ENCODE measurements around the gene CEP70. TPM values are rescaled to one million over a fixed set of nuclear protein-coding genes. Genes with fewer than 3 reads are reported as not detected.
"Not testable (repeated sequence)": the region's sequence is repeated elsewhere in the genome, so short reads cannot be mapped to it uniquely, and the experiment has no call there.

The CEP70 gene
- polyA plus RNA-seq, 3 donors, result 36.4 to 43.6 (median 39.4) TPM

DNA sequence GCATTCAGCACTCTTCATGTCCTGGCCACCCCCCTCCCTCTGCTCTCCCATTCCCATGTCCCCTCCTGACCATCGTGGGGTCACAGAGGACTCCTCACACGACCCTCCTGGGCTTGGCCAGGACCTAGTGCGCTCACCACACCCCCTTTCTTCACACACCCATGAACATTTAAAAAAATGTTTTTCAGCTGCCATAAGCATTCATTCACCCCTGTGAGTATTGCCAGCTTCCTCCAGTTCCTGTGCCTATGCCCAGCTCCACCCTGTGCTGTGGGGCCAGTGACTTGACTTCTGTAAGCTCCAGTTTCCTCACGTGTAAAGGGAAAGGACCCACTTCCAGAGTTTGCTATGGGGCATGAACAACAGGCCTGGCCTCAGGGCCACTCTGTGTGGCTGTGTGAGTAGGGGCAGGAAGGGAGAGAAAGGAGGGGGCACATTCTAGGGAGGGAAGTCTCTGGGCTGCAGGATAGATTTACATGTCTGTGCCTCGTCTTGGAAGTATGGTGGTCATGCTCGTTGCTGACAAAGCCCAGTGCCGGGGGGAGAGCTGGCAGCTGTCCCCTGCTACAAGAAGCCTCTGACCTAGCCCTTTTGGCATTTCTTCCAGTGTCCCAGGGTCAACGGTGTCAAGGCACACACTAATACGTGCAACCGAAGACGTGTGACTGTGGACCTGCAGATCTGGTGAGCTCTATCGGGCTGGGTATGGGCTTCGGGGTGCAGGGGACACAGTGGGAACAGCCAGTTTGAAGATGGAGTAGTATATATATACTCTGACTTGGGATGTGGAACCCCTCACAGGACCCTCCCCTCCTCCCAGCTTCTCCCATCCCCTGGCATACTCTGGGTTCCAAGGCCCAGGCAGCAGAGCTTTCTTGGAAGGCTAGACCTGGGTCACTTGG is 136.8 kb downstream of the CEP70 start:
- DNase-seq (ENCODE audit: low read depth in 3 of 3, low spot score in 2 of 3), result no peak

DNA sequence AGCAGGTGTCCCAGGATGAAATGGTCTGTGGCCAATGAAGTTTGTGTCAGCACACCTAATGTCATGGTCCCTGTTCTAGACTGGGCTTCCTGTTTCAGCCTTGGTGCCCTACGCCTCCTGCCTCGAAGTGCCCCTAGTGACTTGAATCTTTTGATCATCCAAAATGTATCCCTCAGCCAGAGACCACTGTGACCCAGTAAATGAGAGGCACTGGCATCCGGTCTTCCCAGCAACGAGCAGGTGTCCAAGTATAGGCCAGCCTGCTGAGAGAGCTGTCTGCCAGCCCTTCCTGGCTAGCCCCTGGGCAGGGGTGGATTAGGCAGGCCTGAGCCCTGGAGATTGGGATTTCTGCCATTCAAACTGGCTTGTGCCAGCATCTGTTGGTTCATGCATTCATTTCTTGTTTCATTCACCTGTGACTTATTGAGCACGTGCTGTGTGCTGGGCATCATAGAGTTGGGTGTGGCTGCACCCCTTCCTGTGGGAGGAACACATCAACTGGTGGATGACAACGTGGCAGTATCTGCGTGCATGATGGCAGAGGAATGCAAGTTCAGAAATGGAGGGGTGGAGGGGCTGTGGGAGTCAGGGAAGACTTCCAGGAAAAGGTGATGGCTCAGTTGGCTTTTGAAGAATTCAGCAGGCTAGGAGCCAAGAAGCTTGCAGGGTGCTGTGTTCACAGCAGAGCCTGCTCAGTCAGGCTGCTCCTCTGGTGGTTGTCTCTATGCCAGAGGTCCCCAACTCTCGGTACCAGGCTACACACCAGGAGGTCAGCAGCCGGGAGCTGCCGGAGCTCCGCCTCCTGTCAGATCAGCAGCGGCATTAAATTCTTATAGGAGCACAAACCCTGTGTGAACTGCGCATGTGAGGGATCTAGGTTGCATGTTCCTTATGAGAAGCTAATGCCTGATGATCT is 138.0 kb downstream of the CEP70 start:
- no peak for DNase-seq (ENCODE audit: low read depth in 3 of 3, low spot score in 2 of 3)

DNA sequence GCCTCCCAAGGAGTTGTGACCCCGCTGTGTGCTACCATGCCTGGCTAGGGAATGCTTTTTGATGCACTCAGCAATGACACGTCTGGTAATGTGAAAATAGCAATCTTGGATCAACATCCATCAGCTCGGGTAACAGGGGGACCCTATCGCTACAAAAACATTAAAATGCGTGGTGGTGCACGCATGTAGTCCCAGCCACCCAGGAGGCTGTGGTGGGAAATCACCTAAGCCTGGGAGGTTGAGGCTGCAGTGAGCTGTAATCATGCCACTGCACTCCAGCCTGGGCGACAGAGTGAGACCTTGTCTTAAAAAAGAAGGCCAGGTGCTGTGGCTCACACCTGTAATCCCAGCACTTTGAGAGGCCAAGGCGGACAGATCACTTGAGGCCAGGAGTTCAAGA is 140.1 kb downstream of the CEP70 start:
- not testable (repeated sequence) for DNase-seq (ENCODE audit: low read depth in 3 of 3, low spot score in 2 of 3)

DNA sequence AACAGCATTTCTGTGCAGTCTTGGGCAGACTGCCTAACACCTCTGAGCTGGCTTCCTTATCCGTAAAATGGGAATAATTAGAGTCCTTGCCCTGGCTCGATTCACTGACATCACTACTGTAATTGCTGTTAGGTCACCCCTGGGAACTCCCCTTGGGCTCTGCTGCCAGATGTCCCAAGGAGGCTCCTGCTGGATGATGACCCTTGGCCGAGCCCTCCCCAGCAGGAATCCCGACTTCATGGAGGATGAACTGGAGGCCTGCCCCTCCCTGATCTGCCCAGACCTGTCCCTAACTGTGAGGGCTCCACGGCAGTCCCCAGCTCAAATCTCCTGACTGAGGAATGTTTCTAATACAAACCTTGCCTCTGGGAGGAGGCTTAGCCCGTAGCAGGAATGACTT is 141.6 kb downstream of the CEP70 start:
- DNase-seq (ENCODE audit: low read depth in 3 of 3, low spot score in 2 of 3), result no peak

DNA sequence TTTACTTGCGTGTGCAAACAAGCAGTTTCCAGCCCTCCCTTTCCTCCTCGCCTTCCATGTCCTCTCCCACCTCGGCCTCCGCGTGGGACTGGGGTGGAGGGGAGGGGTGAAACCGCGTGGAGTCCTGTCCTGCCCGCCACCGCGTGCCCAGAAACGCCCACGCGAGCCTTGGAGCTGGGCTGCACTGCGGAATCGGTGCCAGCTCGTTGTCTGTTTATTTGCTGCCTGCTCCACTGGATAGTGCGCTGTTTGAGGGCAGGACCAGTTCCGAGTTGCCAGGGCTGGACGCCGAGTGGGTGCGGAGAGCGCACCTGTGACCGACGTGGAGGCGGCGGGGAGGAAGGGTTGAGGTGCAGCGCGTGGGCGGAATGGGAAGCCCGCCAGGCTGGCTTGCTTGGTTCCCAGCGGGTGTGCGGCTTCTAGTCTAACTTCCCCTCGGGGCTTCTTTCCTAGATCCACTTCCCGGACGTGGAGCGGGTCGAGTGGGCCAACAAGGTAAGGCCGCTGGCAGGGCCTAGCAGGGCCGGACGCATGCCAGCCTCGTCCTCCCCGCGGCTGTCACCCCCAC is 142.4 kb downstream of the CEP70 start:
- no peak for DNase-seq (ENCODE audit: low read depth in 3 of 3, low spot score in 2 of 3)

DNA sequence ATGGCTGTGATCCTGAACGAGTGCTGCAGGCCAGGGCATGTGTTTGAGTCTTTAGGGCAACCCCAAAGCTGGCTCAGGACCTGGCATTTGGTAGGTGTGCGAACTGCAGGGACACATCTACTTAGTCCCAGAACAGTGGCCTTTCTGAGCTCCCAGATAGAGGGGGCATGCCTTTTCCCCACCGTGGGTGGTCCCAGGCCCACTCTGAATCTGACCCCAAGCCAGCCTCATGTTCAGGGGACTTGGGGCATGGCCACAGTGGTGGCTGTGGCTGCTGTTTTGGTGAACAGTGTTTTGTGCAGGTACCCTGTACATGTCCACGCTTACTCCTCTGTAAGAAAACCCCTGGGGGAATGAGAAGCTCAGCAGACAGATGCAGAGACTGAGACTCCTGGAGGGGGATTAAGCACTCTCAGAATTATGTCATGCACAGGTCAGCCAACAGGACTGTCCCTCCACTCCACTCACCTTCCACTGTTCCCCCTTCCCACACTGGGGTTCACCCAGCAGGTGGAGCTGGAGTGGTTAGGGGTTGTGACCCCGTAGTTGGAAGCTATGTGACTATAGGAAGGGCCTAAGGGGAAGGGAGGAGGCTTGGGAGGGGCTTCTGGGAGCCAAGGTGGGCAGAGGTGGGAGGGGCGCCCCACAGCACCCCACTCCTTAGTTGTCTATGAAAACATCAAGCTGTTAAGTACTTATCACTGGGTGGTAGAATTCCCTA is 143.2 kb downstream of the CEP70 start:
- DNase-seq (ENCODE audit: low read depth in 3 of 3, low spot score in 2 of 3), result no peak

DNA sequence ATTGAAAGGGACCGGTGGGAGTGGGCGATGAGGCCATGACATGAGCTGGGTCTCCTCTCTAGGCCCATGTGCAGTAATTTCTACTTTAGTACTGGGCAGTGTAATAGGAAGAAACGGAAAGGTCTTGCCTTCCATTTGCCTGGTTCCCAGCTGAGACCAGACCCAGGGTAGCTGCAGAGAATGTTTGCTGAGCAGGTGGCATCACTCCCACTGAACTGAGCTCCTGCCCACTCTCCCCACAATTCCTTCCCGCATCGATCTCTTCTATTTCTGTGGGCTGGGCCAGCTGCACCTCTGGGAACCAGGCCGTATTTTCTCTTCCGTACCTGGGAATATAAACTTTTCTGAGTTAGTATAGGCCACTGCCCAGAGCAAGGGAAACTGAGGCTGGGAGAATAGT is 143.9 kb downstream of the CEP70 start:
- no peak for DNase-seq (ENCODE audit: low read depth in 3 of 3, low spot score in 2 of 3)

DNA sequence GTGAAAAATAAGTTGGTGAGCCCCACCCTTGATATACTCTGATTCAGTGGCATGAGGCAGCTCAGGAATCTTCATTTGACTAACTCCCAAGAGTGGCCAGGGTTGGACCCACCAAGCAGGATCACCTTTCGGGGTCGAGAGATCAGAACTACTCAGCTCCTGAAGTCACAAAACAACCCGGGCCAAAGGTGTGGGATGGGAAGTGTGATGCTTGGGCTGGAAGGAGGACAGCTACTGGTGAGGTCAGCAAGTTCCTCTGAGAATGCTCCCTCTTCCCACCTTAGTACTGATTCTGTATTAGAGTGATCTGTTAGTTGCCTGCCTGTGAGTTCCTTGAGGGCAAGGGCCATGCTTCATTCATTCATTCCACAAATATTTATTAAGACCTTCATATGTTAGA is 144.6 kb downstream of the CEP70 start:
- no peak for DNase-seq (ENCODE audit: low read depth in 3 of 3, low spot score in 2 of 3)

DNA sequence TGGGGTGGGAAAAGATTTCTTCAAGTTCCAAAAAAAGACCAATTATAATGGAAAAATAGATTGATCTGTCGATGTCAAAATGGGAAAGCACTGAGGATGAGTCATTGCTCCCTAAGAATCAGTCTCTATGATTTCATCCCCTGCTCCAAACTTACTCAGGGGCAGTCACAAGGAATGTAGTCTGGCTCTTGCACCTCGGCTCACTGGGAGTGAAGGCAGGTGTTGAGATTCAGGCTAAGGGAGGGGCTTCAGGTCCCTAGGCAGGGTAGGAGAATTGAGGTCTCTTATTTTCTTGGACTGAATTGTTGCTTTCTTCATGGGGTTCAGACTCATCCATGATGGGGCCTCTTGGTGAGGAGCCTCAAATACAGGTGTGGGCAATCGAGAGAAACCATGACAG is 145.4 kb downstream of the CEP70 start:
- DNase-seq (ENCODE audit: low read depth in 3 of 3, low spot score in 2 of 3), result no peak

DNA sequence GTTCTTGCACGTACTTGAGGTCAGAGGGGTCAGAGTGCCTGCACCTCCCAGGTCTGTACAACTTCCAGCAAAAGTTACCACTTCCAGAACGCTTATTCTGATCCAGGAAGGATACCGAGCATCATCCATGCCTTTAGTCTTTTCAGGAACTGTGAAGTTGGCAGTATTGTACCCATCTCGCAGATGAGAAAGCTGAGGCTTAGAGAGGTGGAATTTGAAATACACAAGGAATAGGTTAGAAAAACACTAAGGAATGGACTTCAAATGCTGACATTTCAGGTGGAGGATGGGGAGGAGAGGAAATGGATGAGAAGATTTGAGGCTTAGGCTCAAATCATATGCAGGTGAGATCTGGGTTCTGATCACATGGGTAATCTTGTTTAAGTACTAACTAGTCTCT is 148.4 kb downstream of the CEP70 start:
- no peak for DNase-seq (ENCODE audit: low read depth in 3 of 3, low spot score in 2 of 3)

DNA sequence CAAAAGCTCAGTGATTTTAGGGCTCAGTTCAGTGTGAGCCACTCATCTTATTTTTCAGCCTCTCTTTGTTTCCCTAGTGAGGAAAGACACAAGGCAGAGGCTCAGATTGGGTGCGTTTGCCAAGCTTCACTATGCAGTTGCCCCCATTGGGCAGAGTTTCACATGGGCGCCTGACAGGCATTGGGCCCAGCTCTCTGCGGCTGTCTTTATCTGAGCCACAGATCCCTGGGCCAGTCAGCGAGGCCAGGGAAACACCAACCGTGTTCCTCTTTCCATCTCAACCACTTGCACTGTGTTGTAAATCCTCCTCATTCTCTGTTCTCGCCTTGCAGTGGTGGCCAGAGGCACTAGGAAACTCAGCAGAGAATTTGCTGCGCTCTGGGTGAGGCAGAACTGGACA is 148.8 kb downstream of the CEP70 start:
- no peak for DNase-seq (ENCODE audit: low read depth in 3 of 3, low spot score in 2 of 3)

Other genes with a start within 250 kb of the CEP70 start
- gene MRAS, start 245.7 kb downstream of the CEP70 start, polyA plus RNA-seq (ENCODE audit: insufficient read length in 3 of 3), result 10 to 100 TPM; 31.3 to 34.6 (median 31.9) TPM
- 1 to 10 TPM; 1.1 to 1.4 (median 1.2) TPM for gene ESYT3, start 159.6 kb downstream of the CEP70 start, polyA plus RNA-seq (ENCODE audit: insufficient read length in 3 of 3)
- gene FAIM, start 14.5 kb upstream of the CEP70 start, polyA plus RNA-seq (ENCODE audit: insufficient read length in 3 of 3), result 10 to 100 TPM; 35.8 to 43.4 (median 37.2) TPM
- 10 to 100 TPM; 32.0 to 33.1 (median 32.5) TPM for gene PIK3CB, start 240.7 kb upstream of the CEP70 start, polyA plus RNA-seq (ENCODE audit: insufficient read length in 3 of 3)

Data from right renal cortex interstitium (tissue), 3 donors.